ENCODE measurements around the gene ANKRD24.
"Not testable (repeated sequence)": the region's sequence is repeated elsewhere in the genome, so short reads cannot be mapped to it uniquely, and the experiment has no call there.

The ANKRD24 gene

GRCh38 chr19:4199699-4200293 lies 17.3 kb downstream of the ANKRD24 start:
- no peak for DNase-seq

- DNase-seq = no peak
Measured at GRCh38 chr19:4200940-4201542, 18.6 kb downstream of the ANKRD24 start.

- DNase-seq = no peak
Measured at GRCh38 chr19:4201798-4202197, 19.3 kb downstream of the ANKRD24 start.

GRCh38 chr19:4206818-4207484 lies 24.5 kb downstream of the ANKRD24 start:
- no peak for DNase-seq

GRCh38 chr19:4208385-4209094 lies 26.1 kb downstream of the ANKRD24 start:
- DNase-seq = no peak

GRCh38 chr19:4210166-4210731 lies 27.8 kb downstream of the ANKRD24 start:
- DNase-seq = no peak

- DNase-seq = no peak
Measured at GRCh38 chr19:4213116-4213515, 30.6 kb downstream of the ANKRD24 start.

- DNase-seq = no peak
Measured at GRCh38 chr19:4215807-4216206, 33.3 kb downstream of the ANKRD24 start.

- no peak for DNase-seq
Measured at GRCh38 chr19:4216846-4217245, 34.4 kb downstream of the ANKRD24 start.

GRCh38 chr19:4217429-4218264 lies 35.2 kb downstream of the ANKRD24 start:
- DNase-seq = no peak

- DNase-seq = not testable (repeated sequence)
Measured at GRCh38 chr19:4218523-4218922, 36.0 kb downstream of the ANKRD24 start.

- DNase-seq = no peak
Measured at GRCh38 chr19:4220188-4220587, 37.7 kb downstream of the ANKRD24 start.

GRCh38 chr19:4224470-4224869 lies 42.0 kb downstream of the ANKRD24 start:
- DNase-seq = no peak

GRCh38 chr19:4225885-4226284 lies 43.4 kb downstream of the ANKRD24 start:
- DNase-seq = no peak

- DNase-seq = no peak
Measured at GRCh38 chr19:4227771-4228170, 45.3 kb downstream of the ANKRD24 start.

- no peak for DNase-seq
Measured at GRCh38 chr19:4228765-4229178, 46.3 kb downstream of the ANKRD24 start.

GRCh38 chr19:4229179-4229931 lies 46.9 kb downstream of the ANKRD24 start, which contains the start of gene EBI3:
Gene EBI3, plus strand, starts transcription at chr19:4229523. Its CDS starts 28 bp downstream, at chr19:4229551.
- DNase-seq = no peak

- not testable (repeated sequence) for DNase-seq
Measured at GRCh38 chr19:4230237-4230636, 47.7 kb downstream of the ANKRD24 start.

- DNase-seq = not testable (repeated sequence)
Measured at GRCh38 chr19:4231521-4231920, 49.0 kb downstream of the ANKRD24 start.

GRCh38 chr19:4232139-4232538 lies 49.6 kb downstream of the ANKRD24 start:
- not testable (repeated sequence) for DNase-seq

- DNase-seq = no peak
Measured at GRCh38 chr19:4232614-4233281, 50.3 kb downstream of the ANKRD24 start.

All from activated CD4-positive, alpha-beta T cell treated with anti-CD3 and anti-CD28 coated beads for 1 hour (primary cell).